SIG-M5 treated with dmso at 0.1 percent for 504 hours (cell line): ENCODE measurements around the gene SACM1L.

Experiments
- DNase-seq: peaks from one replicate; lab custom pipeline; 2025; ENCODE audit not compliant: unreplicated experiment; lab: John Stamatoyannopoulos, UW

Gene SACM1L

DNA sequence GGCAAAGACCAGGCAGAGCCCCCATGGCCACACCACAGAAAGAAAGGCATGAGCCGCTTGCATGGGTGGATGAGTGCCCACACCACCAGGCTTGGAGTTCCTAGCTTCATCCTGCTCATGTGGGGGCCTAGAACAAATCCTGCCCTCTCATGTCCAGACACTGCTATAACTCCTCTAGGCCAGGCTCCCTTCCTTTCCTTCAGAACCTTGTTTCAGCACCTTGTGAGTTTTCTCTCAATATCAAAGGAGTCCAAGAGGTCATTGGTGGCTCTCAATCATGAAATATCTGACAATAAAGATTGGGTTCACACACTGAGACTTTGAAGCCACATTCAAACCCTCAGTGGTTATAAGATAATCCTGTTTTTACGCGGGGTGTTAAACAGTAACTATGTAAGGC is 94.5 kb downstream of the SACM1L start:
- no peak for DNase-seq

GRCh38 chr3:45785605-45786150 is 96.5 kb downstream of the SACM1L start:
- no peak for DNase-seq

DNA sequence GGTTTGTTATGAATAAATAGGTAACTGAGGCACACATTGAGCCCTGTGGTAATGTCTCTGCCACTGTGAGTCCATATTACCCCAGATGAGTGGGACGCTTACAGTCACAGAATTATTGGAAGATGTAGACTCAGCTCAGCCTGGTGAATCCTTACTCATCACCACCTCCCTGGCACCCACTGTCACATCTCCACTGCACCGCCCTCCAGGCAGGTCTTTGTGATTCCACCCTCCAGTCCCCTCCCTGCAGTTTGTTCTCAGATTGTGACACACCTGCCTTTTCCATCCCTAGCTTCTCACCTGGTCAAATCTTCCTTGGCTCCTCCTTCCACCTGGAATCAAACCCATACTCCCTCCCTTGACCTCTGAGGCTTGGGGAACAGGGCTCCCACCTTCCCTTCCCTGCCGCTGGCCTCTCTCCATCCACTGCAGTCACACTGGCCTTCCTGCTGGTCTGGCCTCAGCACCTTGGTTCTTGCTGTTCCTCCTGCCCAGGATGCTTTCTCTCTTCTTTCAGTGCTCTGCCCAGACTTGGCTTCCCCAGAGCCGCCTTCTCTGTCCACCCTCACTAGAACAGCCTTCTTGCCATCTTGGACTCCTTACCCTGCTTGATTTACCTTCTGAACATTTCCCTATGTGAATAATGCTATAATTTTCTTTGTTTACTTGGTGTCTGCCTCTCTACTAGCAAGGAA is 97.8 kb downstream of the SACM1L start:
- no peak for DNase-seq

GRCh38 chr3:45787551-45787950 is 98.4 kb downstream of the SACM1L start:
- no peak for DNase-seq

GRCh38 chr3:45789235-45789812 is 100.1 kb downstream of the SACM1L start:
- no peak for DNase-seq

- DNase-seq: no peak
These were observed 101.4 kb downstream of the SACM1L start for GRCh38 chr3:45790596-45790995.

GRCh38 chr3:45792036-45792435 is 102.8 kb downstream of the SACM1L start:
- DNase-seq: no peak

DNA sequence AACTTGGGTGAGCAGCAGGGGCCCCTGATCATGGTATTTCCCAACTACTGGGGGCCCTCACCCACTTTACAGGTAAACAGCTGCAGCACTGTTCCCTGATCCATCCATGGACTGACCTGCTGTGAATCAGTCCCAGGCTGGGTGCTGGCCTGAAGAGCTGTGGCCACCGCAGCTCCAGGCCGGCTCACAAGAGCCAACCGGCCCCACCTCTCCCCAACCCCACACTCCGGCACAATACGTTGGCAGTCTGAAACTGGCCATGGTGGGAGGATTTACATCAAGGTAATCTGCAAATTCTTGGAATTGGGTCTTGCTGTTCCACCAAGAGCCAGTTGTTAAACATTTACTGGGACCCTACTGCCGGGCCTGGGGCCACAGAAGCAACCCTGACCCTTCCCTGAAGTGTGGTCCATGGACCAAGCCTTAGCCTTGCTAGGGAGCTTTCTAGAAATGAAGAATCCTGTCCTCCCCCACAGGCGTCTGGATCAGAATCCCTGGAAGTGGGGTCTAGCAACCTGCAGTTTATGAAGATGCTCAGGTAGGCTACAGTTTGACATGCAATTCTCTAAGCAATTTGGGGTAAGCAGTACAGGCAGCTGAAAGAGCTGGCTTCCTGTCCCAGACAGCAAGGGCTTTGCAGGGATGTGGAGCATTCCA is 103.4 kb downstream of the SACM1L start:
- no peak for DNase-seq

- no peak for DNase-seq
These were observed 104.4 kb downstream of the SACM1L start for GRCh38 chr3:45793482-45794176.

- no peak for DNase-seq
These were observed 105.0 kb downstream of the SACM1L start for GRCh38 chr3:45794177-45794560.

GRCh38 chr3:45794660-45795059 is 105.5 kb downstream of the SACM1L start:
- DNase-seq: no peak
